ENCODE measurements around the gene AGTR1. TPM values are rescaled to one million over a fixed set of nuclear protein-coding genes. Genes with fewer than 3 reads are reported as not detected.

AGTR1 gene
- not detected in 2 replicates for total RNA-seq (2022)
- not detected for Bru-seq, nascent RNA
- BruChase-seq, experiment 1, labeled RNA remaining after a 6-hour chase: not detected
- not detected for BruChase-seq, experiment 2, labeled RNA remaining after a 2-hour chase
- long read RNA-seq: 0 reads

DNA sequence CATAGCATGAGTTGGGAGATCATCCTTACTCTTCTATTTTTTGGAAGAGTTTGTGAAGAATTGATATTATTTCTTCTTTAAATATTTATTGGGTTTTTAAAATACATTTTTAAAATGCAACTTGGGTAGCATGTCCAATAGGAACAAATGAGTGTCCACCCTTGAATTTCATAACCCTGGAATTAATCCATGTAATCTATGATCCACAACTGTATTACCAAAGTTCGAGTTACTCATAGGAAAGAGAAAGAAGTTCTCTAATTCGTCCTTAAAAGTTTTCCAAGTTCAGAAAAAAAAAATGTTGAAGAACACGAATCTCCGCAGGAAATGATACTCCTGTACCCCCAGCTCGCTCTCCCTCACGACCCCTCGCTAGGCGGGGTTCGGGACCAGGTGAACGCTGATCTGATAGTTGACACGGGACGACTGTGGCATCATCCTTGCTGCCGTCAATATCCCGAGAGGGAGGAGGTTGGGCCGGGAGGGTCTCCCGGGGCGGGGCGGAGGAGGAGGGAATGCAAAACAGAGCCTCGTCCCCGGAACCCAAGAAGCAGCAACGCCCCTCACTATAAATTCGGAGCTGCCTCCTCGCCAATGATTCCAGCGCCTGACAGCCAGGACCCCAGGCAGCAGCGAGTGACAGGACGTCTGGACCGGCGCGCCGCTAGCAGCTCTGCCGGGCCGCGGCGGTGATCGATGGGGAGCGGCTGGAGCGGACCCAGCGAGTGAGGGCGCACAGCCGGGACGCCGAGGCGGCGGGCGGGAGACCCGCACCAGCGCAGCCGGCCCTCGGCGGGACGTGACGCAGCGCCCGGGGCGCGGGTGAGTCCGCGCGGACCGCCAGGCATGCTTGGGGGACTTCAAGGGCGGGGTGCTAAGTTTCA lies at the start of gene AGTR1:
Gene AGTR1, plus strand, starts transcription at position 598 of the 884 bp plus-strand sequence. CDS start 43,133 bp downstream, outside the sequence.
- no peak for DNase-seq (ENCODE audit: unreplicated experiment)
- ChIA-PET POLR2A (no interaction called here), CTCF (interaction anchor here (0.7 kb wide), 1 partner anchor 11 kb away, joined by 3 read pairs; no protein-coding TSS in a partner anchor)
- TF ChIP-seq, protein P1, sequence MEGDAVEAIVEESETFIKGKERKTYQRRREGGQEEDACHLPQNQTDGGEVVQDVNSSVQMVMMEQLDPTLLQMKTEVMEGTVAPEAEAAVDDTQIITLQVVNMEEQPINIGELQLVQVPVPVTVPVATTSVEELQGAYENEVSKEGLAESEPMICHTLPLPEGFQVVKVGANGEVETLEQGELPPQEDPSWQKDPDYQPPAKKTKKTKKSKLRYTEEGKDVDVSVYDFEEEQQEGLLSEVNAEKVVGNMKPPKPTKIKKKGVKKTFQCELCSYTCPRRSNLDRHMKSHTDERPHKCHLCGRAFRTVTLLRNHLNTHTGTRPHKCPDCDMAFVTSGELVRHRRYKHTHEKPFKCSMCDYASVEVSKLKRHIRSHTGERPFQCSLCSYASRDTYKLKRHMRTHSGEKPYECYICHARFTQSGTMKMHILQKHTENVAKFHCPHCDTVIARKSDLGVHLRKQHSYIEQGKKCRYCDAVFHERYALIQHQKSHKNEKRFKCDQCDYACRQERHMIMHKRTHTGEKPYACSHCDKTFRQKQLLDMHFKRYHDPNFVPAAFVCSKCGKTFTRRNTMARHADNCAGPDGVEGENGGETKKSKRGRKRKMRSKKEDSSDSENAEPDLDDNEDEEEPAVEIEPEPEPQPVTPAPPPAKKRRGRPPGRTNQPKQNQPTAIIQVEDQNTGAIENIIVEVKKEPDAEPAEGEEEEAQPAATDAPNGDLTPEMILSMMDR (IDR thresholded peaks at IDR 0.05; ENCODE audit: unreplicated experiment): no peak
- BruUV-seq (replicated peaks): no TSS peak
- Mint-ChIP-seq H3K4me1 (ENCODE audit: insufficient read depth, unreplicated experiment) (no peaks in the 10 kb centered on the region), H3K4me3 (ENCODE audit: unreplicated experiment) (no peak within 1 kb of the TSS), H3K9me3 (ENCODE audit: unreplicated experiment) (no peaks in the 10 kb centered on the region), H3K27ac (ENCODE audit: low read depth, unreplicated experiment) (no peak within 1 kb of the TSS), H3K27me3 (ENCODE audit: insufficient read depth, unreplicated experiment) (peaks cover 62% of the 10 kb centered on the region), H3K36me3 (ENCODE audit: insufficient read depth, unreplicated experiment) (no peaks in the 10 kb centered on the region)
- intact Hi-C loops (cut with micrococcal nuclease): no loop called here

DNA sequence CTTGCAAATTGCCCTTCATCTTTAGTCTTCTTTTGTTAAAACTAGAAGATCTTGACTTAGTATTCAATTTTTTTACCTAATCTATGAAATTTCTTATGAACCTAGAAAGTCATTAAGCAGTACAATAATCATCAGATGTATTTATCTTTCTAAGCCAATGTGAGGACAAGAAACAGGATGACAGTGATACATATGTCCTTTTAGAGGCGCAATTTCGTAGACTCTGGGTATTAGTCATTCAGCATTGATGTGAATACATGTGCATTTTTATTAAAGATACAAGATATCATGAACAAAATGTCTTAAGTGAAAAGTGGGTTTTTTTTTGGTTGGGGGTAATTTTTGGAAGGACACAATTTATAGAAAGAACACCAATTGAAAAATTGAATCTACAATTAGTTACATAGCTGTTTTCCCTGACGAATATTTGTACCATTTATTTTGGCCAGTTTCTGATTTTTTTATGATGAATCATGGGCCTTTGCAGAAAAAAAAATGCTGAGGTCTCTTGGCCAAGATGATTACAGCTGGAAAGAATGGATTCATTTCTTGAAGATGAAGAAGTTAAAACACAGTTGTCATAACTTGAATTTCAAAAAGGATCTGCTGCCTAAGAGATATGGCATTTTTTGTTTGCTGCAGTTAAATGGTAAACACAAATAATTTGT lies 48.9 kb upstream of the AGTR1 start:
- TF ChIP-seq, protein P1 (IDR thresholded peaks at IDR 0.05; ENCODE audit: unreplicated experiment): no peak
- CTCF ChIA-PET: no interaction called here
- Mint-ChIP-seq H3K27me3 (ENCODE audit: insufficient read depth, unreplicated experiment) (no peaks in the 10 kb centered on the region), H3K9me3 (ENCODE audit: unreplicated experiment) (no peaks in the 10 kb centered on the region), H3K36me3 (ENCODE audit: insufficient read depth, unreplicated experiment) (no peaks in the 10 kb centered on the region), H3K4me1 (ENCODE audit: insufficient read depth, unreplicated experiment) (peaks cover 26% of the 10 kb centered on the region), H3K4me3 (ENCODE audit: unreplicated experiment) (no peak overlapping the region), H3K27ac (ENCODE audit: low read depth, unreplicated experiment) (no peak overlapping the region)
- intact Hi-C loops (cut with micrococcal nuclease): no loop called here
- peak; percentile 44 for DNase-seq (ENCODE audit: unreplicated experiment)
- POLR2A ChIA-PET: no interaction called here
- BruUV-seq (replicated peaks): no TSS peak

DNA sequence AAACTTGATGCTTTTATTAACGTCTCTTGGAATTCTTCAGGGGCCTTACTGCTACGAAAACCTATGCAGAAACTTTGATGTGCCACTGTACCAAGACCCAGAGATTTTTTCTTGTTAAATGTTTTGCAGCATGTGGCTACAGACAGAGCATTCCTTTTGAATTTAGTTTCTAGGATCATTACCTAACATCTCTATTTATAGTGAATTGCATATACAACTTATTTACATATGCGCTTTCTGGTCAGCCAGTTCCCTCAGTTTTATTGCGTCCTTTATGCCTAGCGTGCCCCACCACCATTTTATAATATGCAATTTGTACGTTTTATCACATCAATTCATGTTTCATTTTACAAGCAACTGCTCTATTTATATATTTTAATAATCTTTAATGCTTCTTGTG lies 46.2 kb upstream of the AGTR1 start:
- TF ChIP-seq, protein P1 (IDR thresholded peaks at IDR 0.05; ENCODE audit: unreplicated experiment): no peak
- intact Hi-C loops (cut with micrococcal nuclease): no loop called here
- Mint-ChIP-seq H3K4me1 (ENCODE audit: insufficient read depth, unreplicated experiment) (peaks cover 26% of the 10 kb centered on the region), H3K36me3 (ENCODE audit: insufficient read depth, unreplicated experiment) (no peaks in the 10 kb centered on the region), H3K9me3 (ENCODE audit: unreplicated experiment) (no peaks in the 10 kb centered on the region), H3K27ac (ENCODE audit: low read depth, unreplicated experiment) (no peak overlapping the region), H3K27me3 (ENCODE audit: insufficient read depth, unreplicated experiment) (no peaks in the 10 kb centered on the region), H3K4me3 (ENCODE audit: unreplicated experiment) (no peak overlapping the region)
- POLR2A ChIA-PET: no interaction called here
- CTCF ChIA-PET: no interaction called here
- no TSS peak for BruUV-seq (replicated peaks)
- no peak for DNase-seq (ENCODE audit: unreplicated experiment)

DNA sequence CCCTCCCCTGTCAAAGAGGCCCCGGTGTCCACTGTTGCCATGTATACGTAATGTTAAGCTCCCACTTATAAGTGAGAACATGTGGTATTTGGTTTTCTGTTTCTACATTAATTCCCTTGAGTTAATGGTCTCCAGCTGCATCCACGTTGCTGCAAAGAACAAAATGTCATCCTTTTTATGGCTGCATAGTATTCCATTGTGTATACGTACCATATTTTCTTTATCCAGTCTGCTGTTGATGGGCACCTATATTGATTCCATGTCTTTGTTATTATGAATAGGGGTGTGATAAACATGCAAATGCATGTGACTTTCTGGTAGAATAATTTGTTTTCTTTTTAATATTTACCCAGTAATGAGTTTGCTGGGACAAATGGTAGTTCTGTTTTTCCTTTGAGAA lies 43.3 kb upstream of the AGTR1 start:
- ChIA-PET CTCF (no interaction called here), POLR2A (no interaction called here)
- no peak overlapping the region for H3K4me3 Mint-ChIP-seq (ENCODE audit: unreplicated experiment)
- DNase-seq (ENCODE audit: unreplicated experiment): no peak
- H3K9me3 Mint-ChIP-seq (ENCODE audit: unreplicated experiment): no peaks in the 10 kb centered on the region
- peaks cover 13% of the 10 kb centered on the region for H3K27me3 Mint-ChIP-seq (ENCODE audit: insufficient read depth, unreplicated experiment)
- H3K27ac Mint-ChIP-seq (ENCODE audit: low read depth, unreplicated experiment): no peak overlapping the region
- TF ChIP-seq, protein P1 (IDR thresholded peaks at IDR 0.05; ENCODE audit: unreplicated experiment): no peak
- no peaks in the 10 kb centered on the region for H3K36me3 Mint-ChIP-seq (ENCODE audit: insufficient read depth, unreplicated experiment)
- no TSS peak for BruUV-seq (replicated peaks)
- H3K4me1 Mint-ChIP-seq (ENCODE audit: insufficient read depth, unreplicated experiment): peaks cover 3% of the 10 kb centered on the region
- intact Hi-C loops (cut with micrococcal nuclease): no loop called here
